ENCODE results near the gene ATCAY.

The ATCAY gene, protein sequence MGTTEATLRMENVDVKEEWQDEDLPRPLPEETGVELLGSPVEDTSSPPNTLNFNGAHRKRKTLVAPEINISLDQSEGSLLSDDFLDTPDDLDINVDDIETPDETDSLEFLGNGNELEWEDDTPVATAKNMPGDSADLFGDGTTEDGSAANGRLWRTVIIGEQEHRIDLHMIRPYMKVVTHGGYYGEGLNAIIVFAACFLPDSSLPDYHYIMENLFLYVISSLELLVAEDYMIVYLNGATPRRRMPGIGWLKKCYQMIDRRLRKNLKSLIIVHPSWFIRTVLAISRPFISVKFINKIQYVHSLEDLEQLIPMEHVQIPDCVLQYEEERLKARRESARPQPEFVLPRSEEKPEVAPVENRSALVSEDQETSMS

DNA sequence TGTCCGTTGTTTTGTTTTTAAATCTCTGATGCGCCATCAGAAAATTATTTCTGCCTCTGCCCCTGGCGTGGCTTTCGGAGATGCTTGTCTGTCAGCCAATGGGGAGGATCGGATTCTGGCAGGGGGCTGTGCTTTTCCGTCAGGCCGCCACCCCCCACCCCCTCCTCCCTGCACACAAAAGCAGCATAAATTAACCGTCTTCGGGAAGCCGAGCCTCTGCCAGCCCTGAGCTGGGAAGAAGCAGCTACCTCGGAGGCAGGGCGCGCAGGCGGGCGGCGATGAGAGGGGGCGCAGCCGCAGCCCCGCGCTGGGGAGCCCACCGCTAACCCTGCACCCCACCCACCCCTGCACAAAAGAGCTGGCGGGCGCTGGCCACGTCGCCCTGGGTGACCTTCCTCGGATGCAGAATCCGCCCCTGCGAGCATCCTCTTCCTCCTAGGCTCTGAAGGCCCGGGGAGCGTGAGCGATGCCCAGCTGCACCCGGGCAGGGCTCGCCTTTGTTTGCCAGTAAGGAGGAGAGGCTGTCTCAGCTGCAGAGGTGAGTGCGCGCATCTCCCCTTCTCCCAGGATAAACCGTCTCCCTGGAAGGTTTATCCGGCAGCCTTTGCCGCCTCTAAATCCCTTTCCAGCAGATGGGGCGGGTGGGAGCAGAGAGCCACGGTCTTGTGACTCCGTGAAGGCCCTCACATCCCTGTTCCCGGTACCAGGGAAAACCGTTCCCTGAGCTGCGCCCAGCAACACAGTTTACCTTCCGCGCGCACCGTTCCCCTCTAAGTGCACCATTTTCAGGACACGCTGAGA, at the start of gene ATCAY:
Gene ATCAY, plus strand, starts transcription at position 215 of the 801 bp plus-strand sequence. CDS start 5,083 bp downstream, outside the sequence.
- no peak for DNase-seq

DNA sequence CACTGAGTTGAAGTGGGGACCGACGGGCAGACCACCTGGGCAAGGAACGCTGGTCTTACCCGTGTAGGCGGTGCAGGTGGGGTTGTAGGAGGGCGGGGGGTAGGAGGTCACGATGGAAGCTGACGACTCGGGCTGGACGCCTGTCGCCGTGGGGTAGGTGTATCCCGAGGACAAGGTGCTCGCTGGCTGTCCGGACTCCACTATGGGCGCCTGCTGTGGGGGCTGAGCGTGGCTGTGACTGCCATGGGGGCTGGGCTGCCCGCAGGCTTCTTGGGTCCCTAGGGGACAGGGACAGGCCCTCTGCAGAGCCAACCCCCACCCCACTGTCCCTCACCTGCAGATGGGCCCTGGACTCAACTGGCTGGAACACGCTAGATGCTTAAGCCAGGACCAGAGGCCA, 48.9 kb upstream of the ATCAY start:
- no peak for DNase-seq

DNA sequence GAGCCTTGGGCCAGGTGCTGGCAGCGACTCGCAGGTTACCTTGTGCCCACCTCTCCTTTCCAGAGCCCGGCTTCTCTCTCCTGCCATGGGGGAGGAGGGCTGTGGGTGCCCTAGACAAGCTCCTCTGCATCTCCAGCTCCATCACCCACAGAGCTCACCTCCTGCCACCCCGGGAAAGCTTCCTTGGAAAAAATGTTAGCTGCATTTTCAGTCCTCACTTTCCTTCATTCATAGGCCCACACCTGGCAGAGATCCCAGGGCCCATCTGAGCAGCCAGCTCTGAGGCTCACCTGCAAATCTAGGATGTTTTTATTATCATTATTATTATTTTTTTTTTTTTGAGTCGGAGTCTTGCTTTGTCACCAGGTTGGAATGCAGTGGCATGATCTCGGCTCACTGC, 48.5 kb upstream of the ATCAY start:
- DNase-seq = no peak

DNA sequence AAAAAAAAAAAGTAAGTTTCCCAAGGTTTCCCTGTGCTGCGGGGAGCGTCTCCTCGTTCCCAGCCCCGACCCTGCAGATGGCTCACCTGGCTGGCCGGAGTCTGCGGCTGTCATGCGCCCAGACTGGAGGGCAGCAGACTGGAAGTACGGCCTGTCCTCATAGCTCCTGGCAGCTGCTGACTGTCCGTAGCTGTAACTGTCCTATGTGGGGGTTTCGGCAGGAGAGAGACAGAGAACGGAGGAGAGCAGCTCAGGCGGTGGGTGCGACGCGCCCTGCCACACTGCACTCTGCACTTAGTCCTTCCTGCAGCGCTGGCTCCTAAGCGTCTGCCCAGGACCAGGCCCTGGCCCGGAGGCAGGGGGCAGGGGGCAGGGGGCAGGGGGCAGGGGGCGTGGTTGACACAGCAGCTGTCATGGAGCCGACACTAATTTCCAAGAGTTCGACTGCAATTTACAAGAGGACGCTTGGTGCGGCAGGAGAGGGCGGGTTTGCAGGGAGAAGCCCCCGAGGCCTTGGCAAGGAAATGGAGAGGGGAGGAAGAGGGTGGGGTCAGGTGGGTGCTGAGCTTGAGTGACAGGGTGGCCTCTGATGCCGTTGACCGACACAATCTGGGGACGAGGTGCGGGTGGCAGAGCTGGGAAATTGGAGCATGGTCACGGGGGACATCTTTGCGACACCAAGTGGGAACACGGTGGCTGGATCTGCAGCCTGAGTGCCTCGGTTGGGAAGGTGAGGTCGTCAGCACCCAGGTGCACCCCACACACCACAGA, 46.7 kb upstream of the ATCAY start:
- DNase-seq = no peak

DNA sequence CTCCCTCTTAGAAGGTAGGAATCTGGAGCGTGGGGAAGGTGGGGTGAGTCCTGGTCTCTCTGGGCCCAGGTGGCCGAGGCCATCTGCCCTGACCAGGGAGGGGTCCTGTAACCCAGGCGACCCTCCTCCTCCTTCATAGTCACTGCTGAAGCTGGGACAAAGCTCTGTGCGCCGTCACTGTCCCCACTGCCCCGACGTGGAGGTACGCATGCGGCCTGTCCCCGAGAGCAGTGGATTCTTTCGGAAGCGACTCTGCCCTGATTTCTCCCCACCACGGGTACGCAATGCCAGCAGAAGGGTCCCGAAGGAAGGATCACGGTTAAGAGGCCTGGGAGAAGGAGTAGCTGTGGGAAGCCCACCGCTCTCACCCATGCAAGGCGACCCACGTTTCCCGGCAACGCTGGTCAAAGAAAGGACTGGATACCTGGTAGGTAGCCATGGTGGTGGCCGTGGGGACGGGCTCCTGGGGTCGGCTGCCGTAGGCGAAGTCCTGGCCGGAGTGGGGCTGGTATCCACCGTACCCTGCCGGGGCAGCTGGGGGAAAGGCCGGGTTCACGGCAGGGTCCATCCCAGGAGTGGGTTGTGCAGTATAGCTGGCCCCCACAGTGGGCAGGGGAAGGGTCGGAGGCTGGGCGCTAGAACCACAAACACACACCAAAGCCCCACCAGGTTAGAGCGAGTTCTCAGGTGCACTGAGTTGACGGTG, 46.0 kb upstream of the ATCAY start:
- no peak for DNase-seq

DNA sequence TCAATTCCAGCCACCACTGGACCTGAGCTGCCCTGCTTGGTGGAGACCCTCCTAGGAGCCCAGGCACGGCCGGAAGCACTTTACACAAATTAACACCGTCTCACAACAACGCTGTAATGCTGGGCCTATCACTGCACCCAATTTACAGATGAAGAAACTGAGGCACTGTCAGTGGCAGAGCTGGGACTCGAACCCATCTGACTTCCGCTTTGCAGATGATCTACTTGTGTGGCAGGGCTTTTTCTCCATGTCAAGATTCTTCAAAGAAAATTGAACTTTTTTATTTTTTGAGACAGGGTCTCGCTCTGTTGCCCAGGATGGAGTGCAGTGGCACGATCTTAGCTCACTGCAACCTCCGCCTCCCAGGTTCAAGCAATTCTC, 45.4 kb upstream of the ATCAY start:
- no peak for DNase-seq

DNA sequence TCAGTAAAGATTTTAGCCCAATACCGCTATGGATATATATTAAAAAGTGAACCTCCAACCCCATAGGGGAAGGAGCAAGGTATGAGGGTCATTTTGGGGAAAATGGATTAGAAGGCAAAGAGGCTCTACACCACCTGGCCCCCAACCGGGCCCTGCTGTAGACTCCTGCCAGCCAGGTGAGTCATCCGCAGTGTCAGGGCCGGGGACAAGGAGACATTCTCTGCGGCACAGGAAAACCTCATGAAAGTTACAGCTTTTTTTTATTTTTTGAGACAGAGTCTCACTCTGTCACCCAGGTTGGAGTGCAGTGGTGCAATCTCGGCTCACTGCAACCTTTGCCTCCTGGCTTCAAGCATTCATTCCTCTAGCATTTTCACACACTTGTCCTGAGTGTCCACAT, 43.6 kb upstream of the ATCAY start:
- no peak for DNase-seq

DNA sequence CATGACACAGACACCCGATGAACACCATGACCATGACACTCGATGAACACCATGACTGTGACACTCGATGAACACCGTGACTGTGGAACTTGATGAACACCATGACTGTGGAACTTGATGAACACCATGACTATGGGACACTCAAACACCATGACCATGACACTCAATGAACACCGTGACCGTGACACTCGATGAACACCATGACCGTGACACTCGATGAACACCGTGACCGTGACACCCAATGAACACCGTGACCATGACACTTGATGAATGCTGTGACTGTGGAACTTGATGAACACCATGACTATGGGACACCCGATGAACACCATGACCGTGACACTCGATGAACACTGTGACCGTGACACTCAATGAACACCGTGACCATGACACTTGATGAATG, 43.2 kb upstream of the ATCAY start:
- no peak for DNase-seq

DNA sequence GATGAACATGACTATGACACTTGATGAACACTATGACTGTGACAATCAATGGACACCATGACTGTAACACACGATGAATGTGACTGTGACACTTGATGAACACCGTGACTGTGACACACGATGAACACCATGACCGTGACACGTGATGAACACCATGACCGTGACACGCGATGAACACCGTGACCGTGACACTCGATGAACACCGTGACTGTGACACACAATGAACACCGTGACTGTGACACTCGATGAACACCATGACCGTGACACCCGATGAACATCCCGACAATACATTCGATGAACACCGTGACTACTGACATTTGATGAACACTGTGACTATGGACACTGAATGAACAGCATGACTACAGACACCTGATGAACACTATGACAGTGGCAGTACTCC, 42.6 kb upstream of the ATCAY start:
- no peak for DNase-seq

DNA sequence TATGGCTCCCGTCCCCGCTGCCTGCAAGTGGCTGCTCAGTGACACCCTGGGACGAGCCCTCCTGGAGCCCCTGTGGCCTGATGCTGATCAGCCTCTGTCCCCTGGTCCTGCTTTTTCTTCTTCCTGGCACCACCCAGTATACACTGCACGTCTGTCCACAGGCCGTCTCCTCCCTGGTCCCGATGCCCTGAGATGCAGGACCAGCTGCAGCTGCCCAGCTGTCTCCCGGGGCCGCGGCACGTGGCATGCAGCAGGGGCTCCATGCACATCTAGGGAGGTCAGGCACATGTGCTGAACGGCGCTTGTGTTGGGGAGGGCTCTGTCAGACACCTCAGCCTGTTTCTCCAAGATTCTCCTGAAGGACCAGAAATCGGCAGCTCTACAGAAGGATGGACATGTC, 41.8 kb upstream of the ATCAY start:
- no peak for DNase-seq

DNA sequence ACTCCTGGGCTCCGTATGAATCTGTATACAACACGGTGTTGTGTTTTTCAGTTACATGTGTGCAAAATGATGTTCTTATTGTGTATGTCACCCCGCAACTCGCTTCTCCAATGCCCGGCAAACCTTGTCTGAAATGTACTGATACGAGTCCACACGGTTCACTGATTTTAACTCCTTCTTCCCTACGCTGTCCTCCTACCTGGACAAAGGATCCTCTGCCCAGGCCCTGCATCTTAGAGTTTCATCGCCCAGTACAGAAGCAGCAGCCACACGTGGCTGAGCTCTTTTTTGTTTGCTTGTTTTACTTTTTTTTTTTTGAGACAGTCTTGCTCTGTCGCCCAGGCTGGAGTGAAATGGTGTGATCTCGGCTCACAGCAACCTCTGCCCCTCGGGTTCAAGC, 40.5 kb upstream of the ATCAY start:
- DNase-seq = no peak

DNA sequence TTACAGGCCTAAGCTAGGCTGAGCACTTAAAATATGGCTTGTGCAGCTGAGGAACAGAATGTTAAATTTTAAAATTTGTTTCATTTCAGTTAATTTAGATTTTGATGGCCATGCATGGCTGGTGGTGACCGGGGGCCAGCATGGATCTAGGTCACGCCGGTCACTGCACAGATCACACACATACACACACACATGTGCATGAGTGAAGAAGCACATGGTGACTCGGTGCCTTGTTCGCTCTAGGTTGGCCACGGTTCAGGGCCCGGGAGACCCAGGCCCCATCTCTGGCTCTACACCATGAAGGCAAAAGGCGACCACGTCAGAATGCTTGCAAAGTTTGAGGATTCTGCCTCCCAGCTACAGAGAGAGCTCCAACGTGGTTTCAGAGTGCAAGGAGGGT, 39.7 kb upstream of the ATCAY start:
- DNase-seq = no peak

DNA sequence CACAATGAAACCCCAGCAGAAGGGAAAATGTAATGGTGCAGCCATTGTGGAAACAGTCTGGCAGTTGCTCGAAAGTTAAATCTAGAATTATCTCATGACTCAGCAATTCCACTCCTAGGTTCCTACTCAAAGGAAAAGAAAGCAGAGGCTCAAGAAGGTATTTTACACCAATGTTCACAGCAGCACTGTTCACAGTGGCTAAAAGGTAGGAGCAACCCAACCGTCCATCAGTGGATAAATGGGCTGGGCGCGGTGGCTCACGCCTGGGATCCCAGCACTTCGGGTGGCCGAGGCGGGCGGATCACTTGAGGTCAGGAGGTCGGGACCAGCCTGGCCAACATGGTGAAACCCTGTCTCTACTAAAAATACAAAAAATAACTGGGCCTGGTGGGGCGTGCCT, 37.5 kb upstream of the ATCAY start:
- DNase-seq = no peak

DNA sequence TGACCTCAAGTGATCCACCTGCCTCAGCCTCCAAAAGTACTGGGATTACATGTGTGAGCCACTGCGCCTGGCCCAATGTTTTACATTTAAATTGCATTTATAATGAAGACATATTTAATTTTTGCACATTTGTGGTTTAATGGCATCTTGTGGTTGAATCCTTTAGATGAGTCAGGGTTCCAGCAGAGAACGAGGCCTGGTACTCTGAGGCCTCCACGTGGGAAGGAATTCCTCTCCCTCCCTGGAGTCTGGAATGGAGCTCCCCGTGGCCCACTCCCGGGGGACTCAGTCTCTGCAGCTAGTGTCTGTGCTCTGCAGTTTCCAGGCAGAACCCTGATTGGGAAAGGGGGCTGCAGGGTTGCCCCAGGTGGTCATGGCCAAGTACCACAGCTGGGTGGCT, 35.9 kb upstream of the ATCAY start:
- no peak for DNase-seq

DNA sequence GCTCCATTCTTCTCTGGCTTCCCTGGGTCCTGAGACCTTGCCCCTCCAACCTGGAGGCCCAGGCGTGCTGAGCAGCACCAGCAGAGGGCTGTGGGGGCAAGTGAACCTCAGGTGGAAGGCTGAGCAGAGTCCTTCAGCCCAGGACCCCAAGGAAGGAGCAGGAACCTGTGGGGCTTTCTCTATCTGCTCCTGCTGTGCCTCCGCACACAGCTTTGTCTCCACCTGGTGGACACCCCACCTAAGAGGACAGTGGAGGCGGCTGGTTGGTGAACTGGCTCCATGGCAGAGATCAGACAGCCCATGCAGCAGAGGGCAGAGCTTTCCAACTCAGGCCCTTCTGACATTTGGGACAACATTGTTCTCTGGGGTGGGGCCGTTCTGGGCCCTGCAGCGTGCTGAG, 31.4 kb upstream of the ATCAY start:
- DNase-seq = no peak

DNA sequence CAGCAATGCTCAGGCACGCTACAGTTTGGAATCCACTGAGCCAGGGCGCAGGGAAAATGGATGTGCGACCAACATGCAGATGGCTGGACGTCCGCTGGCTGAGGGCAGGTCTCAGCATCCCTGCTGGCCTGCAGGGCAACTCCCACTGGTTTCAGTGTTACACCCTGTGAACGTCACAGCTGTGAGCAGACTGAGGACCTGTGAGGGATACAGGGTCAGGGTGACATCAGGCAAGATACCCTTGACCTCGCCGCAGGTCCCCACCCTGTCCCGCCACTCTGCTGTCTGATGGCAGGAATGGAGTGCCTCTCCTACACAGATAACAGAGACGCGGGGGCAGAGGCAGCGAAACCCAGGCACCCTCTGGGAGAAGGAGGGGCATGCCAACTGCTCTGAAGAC, 30.7 kb upstream of the ATCAY start:
- DNase-seq = no peak

DNA sequence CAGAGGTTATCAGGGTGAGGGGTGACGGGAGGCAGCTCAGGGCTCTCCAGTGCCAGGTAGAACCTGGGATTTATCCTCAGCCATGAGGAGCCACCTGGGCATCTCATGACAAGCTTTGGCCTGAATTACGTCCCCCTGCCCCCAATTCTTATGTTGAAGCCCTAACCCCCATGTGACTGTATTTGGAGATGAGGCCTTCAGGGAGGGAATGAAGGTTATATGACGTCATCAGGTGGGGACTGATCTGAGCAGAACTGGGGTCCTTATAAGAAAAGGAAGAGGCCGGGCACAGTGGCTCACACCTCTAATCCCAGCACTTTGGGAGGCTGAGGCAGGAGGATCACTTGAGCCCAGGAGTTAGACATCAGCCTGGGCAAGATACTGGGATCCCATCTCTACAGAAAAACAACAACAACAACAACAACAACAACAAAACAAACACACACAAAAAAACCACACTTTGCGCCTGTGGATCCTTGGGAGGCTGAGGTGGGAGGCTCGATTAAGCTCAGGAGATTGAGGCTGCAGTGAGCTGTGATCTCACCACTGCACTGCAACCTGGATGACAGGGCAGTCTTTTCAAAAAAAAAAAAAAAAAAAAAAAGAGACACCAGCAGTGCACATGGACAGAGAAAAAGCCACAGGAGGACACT, 30.0 kb upstream of the ATCAY start:
- DNase-seq = no peak

DNA sequence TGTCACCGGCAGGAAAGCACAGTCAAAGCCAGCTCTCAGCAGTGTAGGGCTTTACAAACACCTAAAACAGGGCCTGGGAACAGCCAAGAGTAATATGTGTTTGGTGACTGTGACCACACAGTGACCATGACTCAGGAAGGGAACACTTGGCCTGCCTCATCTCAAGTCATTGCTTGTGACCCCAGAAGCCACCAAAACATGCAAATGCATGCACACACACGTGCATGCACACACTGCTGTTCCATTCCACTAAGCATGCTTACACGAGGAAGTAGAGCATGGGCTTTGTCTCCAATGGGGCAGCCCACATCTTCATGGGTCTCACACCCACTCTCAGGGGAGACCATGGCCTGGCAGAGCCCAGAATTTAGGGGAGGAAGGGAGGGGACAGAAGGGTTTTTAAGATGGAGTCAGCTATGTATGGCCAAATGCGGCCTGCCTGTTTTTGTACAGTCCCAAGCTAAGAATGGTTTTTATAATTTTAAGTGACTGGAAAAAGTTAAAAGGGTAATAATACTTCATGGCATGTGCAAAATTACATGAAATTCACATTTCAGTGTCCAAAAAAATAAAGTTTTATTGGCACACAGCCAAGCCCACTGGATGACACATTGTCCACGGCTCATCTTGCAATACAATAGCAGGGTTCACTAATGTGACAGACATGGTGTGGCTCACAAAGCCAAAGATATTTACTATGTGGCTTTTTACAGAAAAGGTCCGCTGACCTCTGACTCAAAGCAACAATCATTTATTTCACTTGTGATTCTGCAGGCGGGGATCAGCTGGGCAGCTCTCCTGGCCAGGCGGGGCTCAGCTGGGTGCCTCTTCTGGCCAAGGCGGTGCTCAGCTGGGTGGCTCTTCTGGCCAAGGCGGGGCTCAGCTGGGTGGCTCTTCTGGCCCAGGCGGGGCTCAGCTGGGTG, 29.0 kb upstream of the ATCAY start:
- no peak for DNase-seq

DNA sequence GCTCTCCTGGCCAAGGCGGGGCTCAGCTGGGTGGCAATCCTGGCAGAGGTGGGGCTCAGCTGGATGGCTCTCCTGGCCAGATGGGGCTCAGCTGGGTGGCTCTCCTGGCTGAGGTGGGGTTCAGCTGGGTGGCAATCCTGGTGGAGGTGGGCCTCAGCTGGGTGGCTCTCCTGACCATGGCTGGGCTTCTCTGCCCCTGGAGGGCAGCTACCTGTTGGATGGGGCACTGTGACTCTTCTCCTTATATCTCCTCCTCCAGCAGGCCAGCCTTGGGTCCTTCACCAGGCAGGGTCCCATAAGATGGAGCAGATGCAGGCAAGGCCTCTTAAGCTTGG, 28.3 kb upstream of the ATCAY start:
- no peak for DNase-seq

DNA sequence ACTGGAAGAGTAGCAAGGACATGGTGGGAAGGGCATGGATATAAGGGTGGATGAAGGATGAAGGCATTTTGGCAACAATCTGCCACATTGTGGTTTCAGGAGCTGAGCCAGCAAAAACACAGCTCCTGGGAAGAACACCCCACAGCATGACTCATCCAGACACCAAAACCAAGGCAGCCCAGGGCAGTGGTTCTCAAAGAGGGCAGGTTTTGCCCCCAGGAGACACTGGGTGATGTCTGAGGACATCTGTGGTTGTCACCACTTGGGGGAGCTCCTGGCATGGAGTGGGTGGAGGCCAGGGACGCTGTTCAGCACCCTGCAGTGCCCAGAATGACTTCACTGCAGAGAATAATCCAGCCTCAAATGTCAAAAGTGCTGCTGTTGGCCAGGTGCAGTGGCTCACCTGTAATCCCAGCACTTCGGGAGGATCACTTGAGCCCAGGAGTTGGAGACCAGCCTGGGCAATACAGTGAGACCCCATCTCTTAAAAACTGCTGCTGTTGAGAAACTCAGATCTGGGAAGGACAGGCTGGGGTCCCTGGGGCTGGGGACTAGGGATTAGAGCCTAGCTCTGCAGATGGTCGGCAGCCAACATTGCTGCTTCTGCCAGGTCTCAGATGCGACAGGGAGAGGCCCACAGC, 27.8 kb upstream of the ATCAY start:
- DNase-seq = no peak

DNA sequence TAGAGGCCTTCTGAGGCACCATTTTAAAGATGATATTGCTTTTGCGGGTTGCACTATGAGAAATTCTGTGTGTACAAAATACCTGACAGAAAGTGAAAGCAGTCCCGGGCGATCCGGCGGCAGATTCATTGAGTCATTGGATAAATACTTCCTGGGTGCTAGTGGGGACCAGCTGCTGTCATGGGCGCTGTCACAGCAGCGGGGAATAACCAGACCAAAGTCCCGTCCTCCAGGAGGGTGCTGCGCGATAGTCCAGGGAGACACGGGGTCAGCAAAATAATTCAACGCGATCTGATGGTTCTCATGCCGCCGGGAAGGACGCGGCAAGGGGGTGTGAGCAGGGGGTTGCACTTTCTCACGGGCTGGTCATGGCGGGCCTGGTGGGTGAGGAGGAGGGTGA, 25.2 kb upstream of the ATCAY start:
- no peak for DNase-seq
